GM19438 (cell line): ENCODE results near the gene BAAT.

Experiments
- ATAC-seq: cut with Tn5 transposase; IDR thresholded peaks from one replicate; pipeline ENCODE4 v1.9.1; 2021; ENCODE audit warnings: low read depth; ENCODE audit not compliant: unreplicated experiment

The BAAT gene

GRCh38 chr9:101398930-101399642 lies 14.3 kb upstream of the BAAT start:
- ATAC-seq = peak; percentile 11

GRCh38 chr9:101398068-101398929 lies 13.5 kb upstream of the BAAT start, which contains the start of the genes MRPL50 and ZNF189:
MRPL50 (minus strand) TSS chr9:101398618; CDS start chr9:101398592, 26 bp downstream.
ZNF189 (plus strand) TSS chr9:101398851; CDS start chr9:101399157, 306 bp downstream.
- peak; percentile 96 for ATAC-seq

- ATAC-seq = no peak
These were observed 12.9 kb upstream of the BAAT start for GRCh38 chr9:101397746-101398067.

GRCh38 chr9:101394687-101395086 lies 9.9 kb upstream of the BAAT start:
- ATAC-seq = no peak

GRCh38 chr9:101393135-101393534 lies 8.3 kb upstream of the BAAT start:
- ATAC-seq = no peak

- no peak for ATAC-seq
These were observed 3.7 kb upstream of the BAAT start for GRCh38 chr9:101388507-101388993.

GRCh38 chr9:101387871-101388506 lies 3.2 kb upstream of the BAAT start:
- ATAC-seq = peak; percentile 62

- ATAC-seq = no peak
These were observed 1.4 kb downstream of the BAAT start for GRCh38 chr9:101383361-101383760.

GRCh38 chr9:101381833-101382342 lies 2.9 kb downstream of the BAAT start:
- ATAC-seq = no peak

GRCh38 chr9:101381118-101381517 lies 3.7 kb downstream of the BAAT start:
- ATAC-seq = no peak

GRCh38 chr9:101380295-101380694 lies 4.5 kb downstream of the BAAT start:
- no peak for ATAC-seq

- ATAC-seq = no peak
These were observed 8.5 kb downstream of the BAAT start for GRCh38 chr9:101376111-101376848.

- no peak for ATAC-seq
These were observed 9.3 kb downstream of the BAAT start for GRCh38 chr9:101375546-101375945.

GRCh38 chr9:101372327-101373118 lies 12.3 kb downstream of the BAAT start:
- ATAC-seq = no peak

GRCh38 chr9:101371813-101372212 lies 13.0 kb downstream of the BAAT start:
- ATAC-seq = no peak

- no peak for ATAC-seq
These were observed 14.8 kb downstream of the BAAT start for GRCh38 chr9:101369884-101370531.

- no peak for ATAC-seq
These were observed 15.5 kb downstream of the BAAT start for GRCh38 chr9:101369286-101369685.

- no peak for ATAC-seq
These were observed 17.5 kb downstream of the BAAT start for GRCh38 chr9:101367323-101367722.
